K562 (cell line): Measurements from ENCODE around the gene TANC1. TPM values are rescaled to one million over a fixed set of nuclear protein-coding genes. Genes with fewer than 3 reads are reported as not detected.

ENCODE experiments used
- ATAC-seq: fragments of 200-7000 bp; cut with Tn5 transposase; 3 replicates; pipeline ENCODE4 v1.9.1; 2020; ENCODE audit warnings: moderate library complexity
- BruUV-seq: library from RNA; stranded (reverse); fragments of 400-500 nt; replicated peaks from 2 replicates; lab custom pipeline; 2021; lab: Mats Ljungman, UMichigan
- CTCF ChIA-PET: fragments of 300-600 bp; formaldehyde crosslinking; extraction: SDS; loops from one replicate; lab custom pipeline; 2021; ENCODE audit warnings: low intra/inter-chr PET ratio; lab: Yijun Ruan, JAX
- POLR2A ChIA-PET: fragments of 300-600, 350-650 bp; sonication (Branson Sonifier 250); formaldehyde crosslinking; extraction: SDS; loops from one replicate; lab custom pipeline; 2021; ENCODE audit warnings: antibody characterized with exemption, inconsistent platforms; lab: Yijun Ruan, JAX
- DNase-seq, 4 experiments: peaks; one replicate each; pipeline versions ENCODE4 v3.0.0 to v3.0.0-alpha.2; 2011 to 2018; ENCODE audit warnings: low spot score in 3 of 4, mixed read lengths in 3 of 4; ENCODE audit errors: extremely low read depth in 1 of 4
- FAIRE-seq: peaks from 2 replicates; lab custom pipeline; 2011; peaks lifted over from hg19 to GRCh38; lab: Jason Lieb, UNC
- H2AFZ ChIP-seq: 2 replicates; pipeline ENCODE4 v1.6.0; 2011; ENCODE audit warnings: low read depth, low read length, control low read depth, inconsistent platforms
- H3K27ac ChIP-seq: fragments of 200-600 bp; 3 replicates; pipeline ENCODE4 v1.8.0; 2011; ENCODE audit warnings: low read depth, mild to moderate bottlenecking, control low read depth, inconsistent platforms, low read length, moderate library complexity, mixed read lengths; ENCODE audit errors: extremely low read depth
- H3K27me3 ChIP-seq, 2 experiments: fragments of 300-600 bp in 1 of 2; 2 replicates in 1 of 2; 3 replicates in 1 of 2; pipeline versions ENCODE4 v1.6.0 to v1.8.0; 2011; ENCODE audit warnings: inconsistent platforms in 2 of 2, low read length in 2 of 2, mild to moderate bottlenecking in 1 of 2, mixed read lengths in 1 of 2, moderate library complexity in 1 of 2; ENCODE audit not compliant: control insufficient read depth in 2 of 2, insufficient read depth in 2 of 2
- H3K36me3 ChIP-seq: fragments of 300-600 bp; 3 replicates; pipeline ENCODE4 v1.8.0; 2011; ENCODE audit warnings: mild to moderate bottlenecking, low read length, inconsistent platforms; ENCODE audit not compliant: control insufficient read depth, insufficient read depth
- H3K4me1 ChIP-seq, 2 experiments: fragments of 200-600 bp in 1 of 2; replicated peaks in 1 of 2; 2 replicates in 1 of 2; 3 replicates in 1 of 2; pipeline versions ENCODE4 v1.5.1 to v1.8.0; 2011; ENCODE audit warnings: inconsistent platforms in 2 of 2, low read length in 2 of 2, mild to moderate bottlenecking in 1 of 2, mixed read lengths in 1 of 2, moderate library complexity in 1 of 2; ENCODE audit not compliant: control insufficient read depth in 2 of 2, insufficient read depth in 2 of 2
- H3K4me2 ChIP-seq: 2 replicates; pipeline ENCODE4 v1.6.1; 2011; ENCODE audit warnings: low read length, control low read depth, inconsistent platforms, mixed read lengths; ENCODE audit not compliant: insufficient read depth
- H3K4me3 ChIP-seq: fragments of 200-600 bp; sonication (generic), shearing (Covaris generic); 2 replicates; pipeline ENCODE4 v1.5.1; 2016; ENCODE audit warnings: control low read depth, inconsistent platforms
- H3K79me2 ChIP-seq: fragments of 200-600 bp; 3 replicates; pipeline ENCODE4 v1.8.0; 2011; ENCODE audit warnings: low read length, inconsistent platforms; ENCODE audit not compliant: control insufficient read depth, insufficient read depth
- H3K9ac ChIP-seq, 2 experiments: 2 replicates each; pipeline versions ENCODE4 v1.6.0 to v1.6.1; 2011; ENCODE audit warnings: low read depth in 2 of 2, low read length in 2 of 2, control low read depth in 1 of 2, inconsistent platforms in 1 of 2, mild to moderate bottlenecking in 1 of 2, mixed read lengths in 1 of 2; ENCODE audit not compliant: insufficient read depth in 1 of 2
- H3K9me1 ChIP-seq: one replicate; pipeline ENCODE4 v1.6.0; 2011; ENCODE audit warnings: inconsistent platforms, mild to moderate bottlenecking, low read length, moderate library complexity; ENCODE audit not compliant: control insufficient read depth, insufficient read depth
- H3K9me3 ChIP-seq: replicated peaks from 2 replicates; pipeline ENCODE4 v1.5.1; 2011; ENCODE audit warnings: low read depth, low read length, inconsistent platforms; ENCODE audit not compliant: control insufficient read depth, insufficient read depth
- H4K20me1 ChIP-seq: replicated peaks from 2 replicates; pipeline ENCODE4 v1.6.1; 2011; ENCODE audit warnings: low read length, inconsistent platforms, mixed read lengths; ENCODE audit not compliant: control insufficient read depth, insufficient read depth
- BRD9 ChIP-seq: fragments of 450-650 bp; IDR thresholded peaks from 2 replicates; pipeline ENCODE4 v1.6.1; 2018; ENCODE audit warnings: low read depth; ENCODE audit not compliant: partially characterized antibody
- BRF1 ChIP-seq: IDR thresholded peaks from 3 replicates; pipeline ENCODE4 v1.6.1; 2011; ENCODE audit warnings: borderline replicate concordance, mild to moderate bottlenecking; ENCODE audit not compliant: insufficient read length; ENCODE audit errors: extremely low read depth
- CBFA2T2 ChIP-seq: fragments of 450-650 bp; conservative IDR thresholded peaks from 2 replicates; pipeline ENCODE4 v1.6.1; 2017; ENCODE audit warnings: mild to moderate bottlenecking
- ETS2 ChIP-seq: IDR thresholded peaks from 2 replicates; pipeline ENCODE4 v1.6.1; 2016; ENCODE audit warnings: borderline replicate concordance, missing genetic modification characterization, mild to moderate bottlenecking, moderate library complexity, missing compliant biosample characterization; ENCODE audit not compliant: poor library complexity, severe bottlenecking
- HCFC1 ChIP-seq: IDR thresholded peaks from 2 replicates; pipeline ENCODE4 v1.6.1; 2012; ENCODE audit warnings: low read depth, low read length, improper control_type of control experiment
- JUND ChIP-seq, 2 experiments: IDR thresholded peaks; 2 replicates in 1 of 2; 3 replicates in 1 of 2; pipeline ENCODE4 v1.6.1; 2011; ENCODE audit warnings: borderline replicate concordance in 2 of 2, low read depth in 2 of 2, low read length in 2 of 2, improper control_type of control experiment in 1 of 2, missing biosample characterization in 1 of 2, missing genetic modification characterization in 1 of 2, missing genetic modification reagents in 1 of 2
- L3MBTL2 ChIP-seq: fragments of 450-650 bp; IDR thresholded peaks from 2 replicates; pipeline ENCODE4 v1.6.1; 2016; ENCODE audit warnings: mild to moderate bottlenecking, moderate library complexity
- NEUROD1 ChIP-seq: fragments of 150-350 bp; IDR thresholded peaks from 2 replicates; pipeline ENCODE4 v1.6.1; 2014; ENCODE audit warnings: borderline replicate concordance, low read length, low read depth; ENCODE audit not compliant: partially characterized antibody
- POLR2H ChIP-seq: IDR thresholded peaks from 2 replicates; pipeline ENCODE4 v1.6.1; 2016; ENCODE audit warnings: missing genetic modification characterization, low read depth, mild to moderate bottlenecking, control low read depth, missing compliant biosample characterization, moderate library complexity
- PREB ChIP-seq: sonication (generic); formaldehyde crosslinking; IDR thresholded peaks from 2 replicates; pipeline ENCODE4 v1.8.1; 2023; ENCODE audit warnings: mild to moderate bottlenecking, missing genetic modification reagents
- SMC3 ChIP-seq: conservative IDR thresholded peaks from 2 replicates; pipeline ENCODE4 v1.6.1; 2011; ENCODE audit warnings: low read depth, low read length, improper control_type of control experiment; ENCODE audit not compliant: insufficient read depth
- SREBF1 ChIP-seq: fragments of 150-350 bp; IDR thresholded peaks from 2 replicates; pipeline ENCODE4 v1.6.1; 2014; ENCODE audit warnings: antibody characterized with exemption, low read depth, low read length, borderline replicate concordance
- STAT5A ChIP-seq: IDR thresholded peaks from 2 replicates; pipeline ENCODE4 v1.6.1; 2012; ENCODE audit warnings: low read length, inconsistent platforms, borderline replicate concordance
- TARDBP ChIP-seq: fragments of 450-650 bp; IDR thresholded peaks from 2 replicates; pipeline ENCODE4 v1.6.1; 2016
- TBL1XR1 ChIP-seq, 2 experiments: IDR thresholded peaks; 2 replicates each; pipeline ENCODE4 v1.6.1; 2012; ENCODE audit warnings: improper control_type of control experiment in 2 of 2, low read length in 2 of 2, mild to moderate bottlenecking in 1 of 2
- WGBS: fragments of 100-300 bp; shearing (Covaris generic); methylation state at CpG from one replicate; pipeline ENCODE4 v1.1.6; 2016; ENCODE audit warnings: low coverage, mixed read lengths; ENCODE audit not compliant: insufficient coverage; ENCODE audit errors: missing lambda C conversion rate; 5-methylcytosine and 5-hydroxymethylcytosine counted together
- in situ Hi-C: fragments of 300-500 bp; cut with MboI; formaldehyde crosslinking; loops from 4 replicates; pipeline ENCODE4 v1.15.0; 2018; ENCODE audit warnings: inconsistent platforms, mixed read lengths
- intact Hi-C: fragments of 100-400 bp; cut with micrococcal nuclease; formaldehyde crosslinking; loops from 2 replicates; pipeline ENCODE4 v1.14.2; 2022
- polyA plus RNA-seq, 8 experiments: library from polyadenylated mRNA; depleted of rRNA in 4 of 8; stranded (reverse) in 5 of 8; unstranded in 3 of 8; fragments of >200 nt; fragmentation: Nextera tagmentation in 2 of 8; fragmentation: Illumina TruSeq in 1 of 8; extraction: Ambion mirVana in 2 of 8; extraction: Trizol in 1 of 8; gene quantifications; 2 replicates each; pipeline versions ENCODE4 v1.2.1 to v1.2.3, GENCODE V29; 2011 to 2014; ENCODE audit warnings: inconsistent platforms in 1 of 8, missing spikeins in 1 of 8
- total RNA-seq, 7 experiments: library from RNA; depleted of rRNA in 6 of 7; stranded (reverse); fragments of >200 nt in 6 of 7; fragmentation: Illumina TruSeq in 2 of 7; extraction: Trizol in 2 of 7; gene quantifications; 2 replicates each; pipeline versions ENCODE4 v1.2.1 to v1.2.3, GENCODE V29; 2011 to 2021; ENCODE audit warnings: low replicate concordance in 1 of 7
- TF ChIP-seq, protein P1 (sequence below), 2 experiments: IDR thresholded peaks; 2 replicates each; pipeline ENCODE4 v1.6.1; 2011; ENCODE audit warnings: borderline replicate concordance in 1 of 2, control low read depth in 1 of 2, low read depth in 1 of 2, low read length in 1 of 2, mild to moderate bottlenecking in 1 of 2, mixed read lengths in 1 of 2, moderate library complexity in 1 of 2; ENCODE audit not compliant: insufficient read depth in 1 of 2, insufficient read length in 1 of 2, poor library complexity in 1 of 2, severe bottlenecking in 1 of 2; ENCODE audit errors: extremely low read depth in 1 of 2
- TF ChIP-seq, protein P2 (sequence below): fragments of 450-650 bp; conservative IDR thresholded peaks from 2 replicates; pipeline ENCODE4 v1.6.1; 2016; ENCODE audit warnings: missing genetic modification characterization, low read depth, mild to moderate bottlenecking, missing compliant biosample characterization, moderate library complexity

The TANC1 gene
- total and polyA plus RNA-seq, 9 of the 15 experiments (the other 6 are each of a cell fraction or from before 2014, with no cell fraction given) = under 0.01 to 0.20 (median 0.07) TPM; not detected in 1

DNA sequence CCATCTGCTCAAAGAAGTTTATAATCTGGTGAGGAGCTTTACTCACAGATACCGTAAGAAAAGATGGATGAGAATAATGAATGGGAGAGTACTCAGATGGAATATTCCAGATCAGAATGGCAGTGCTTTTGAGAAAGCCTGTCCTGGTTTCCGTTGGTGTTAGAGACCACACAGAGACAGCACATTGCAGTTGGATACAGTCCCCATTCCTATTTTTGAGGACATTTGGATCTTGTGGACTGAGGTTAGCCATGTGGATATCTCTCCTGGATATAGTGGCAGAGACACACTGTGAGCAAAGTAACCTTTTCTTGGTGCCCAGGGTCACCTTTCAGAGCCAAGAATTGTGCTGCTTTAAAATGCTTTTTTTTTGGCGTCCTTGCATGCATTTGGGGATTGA, 63.7 kb downstream of the TANC1 start:
- BruUV-seq = no TSS peak
- H3K27me3 ChIP-seq = peaks cover 10 to 24% of the 10 kb centered on the region in 2 experiments; a peak in 4 of 5 replicates
- TF ChIP-seq SMC3 (no peak), STAT5A (no peak), TBL1XR1 (IDR thresholded peaks at IDR 0.05; ENCODE audit: low read length in 2 of 2) (no peak), SREBF1 (no peak), PREB (CRISPR knock-in tag) (no peak), TARDBP (no peak), CBFA2T2 (no peak), L3MBTL2 (no peak), BRD9 (no peak), ETS2 (tag) (no peak), HCFC1 (no peak), NEUROD1 (no peak), BRF1 (no peak), POLR2H (tag) (no peak), JUND (IDR thresholded peaks at IDR 0.05; ENCODE audit: borderline replicate concordance, low read depth, low read length) (no peak), JUND (tag; IDR thresholded peaks at IDR 0.05; ENCODE audit: borderline replicate concordance, low read depth, low read length) (no peak)
- TF ChIP-seq, protein P1, sequence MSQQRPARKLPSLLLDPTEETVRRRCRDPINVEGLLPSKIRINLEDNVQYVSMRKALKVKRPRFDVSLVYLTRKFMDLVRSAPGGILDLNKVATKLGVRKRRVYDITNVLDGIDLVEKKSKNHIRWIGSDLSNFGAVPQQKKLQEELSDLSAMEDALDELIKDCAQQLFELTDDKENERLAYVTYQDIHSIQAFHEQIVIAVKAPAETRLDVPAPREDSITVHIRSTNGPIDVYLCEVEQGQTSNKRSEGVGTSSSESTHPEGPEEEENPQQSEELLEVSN (IDR thresholded peaks at IDR 0.05; ENCODE audit: borderline replicate concordance in 1 of 2, extremely low read depth in 1 of 2, insufficient read depth in 1 of 2, insufficient read length in 1 of 2, low read depth in 1 of 2, low read length in 1 of 2, poor library complexity in 1 of 2, severe bottlenecking in 1 of 2) = no peak
- TF ChIP-seq, protein P2, sequence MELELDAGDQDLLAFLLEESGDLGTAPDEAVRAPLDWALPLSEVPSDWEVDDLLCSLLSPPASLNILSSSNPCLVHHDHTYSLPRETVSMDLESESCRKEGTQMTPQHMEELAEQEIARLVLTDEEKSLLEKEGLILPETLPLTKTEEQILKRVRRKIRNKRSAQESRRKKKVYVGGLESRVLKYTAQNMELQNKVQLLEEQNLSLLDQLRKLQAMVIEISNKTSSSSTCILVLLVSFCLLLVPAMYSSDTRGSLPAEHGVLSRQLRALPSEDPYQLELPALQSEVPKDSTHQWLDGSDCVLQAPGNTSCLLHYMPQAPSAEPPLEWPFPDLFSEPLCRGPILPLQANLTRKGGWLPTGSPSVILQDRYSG (tag) = no peak
- TF ChIP-seq, all 486 proteins: peak for 0
- Histone ChIP-seq H3K27ac (no peak overlapping the region), H3K4me2 (no peak overlapping the region), H2AFZ (no peak overlapping the region), H3K4me1 (peaks cover 7 to 13% of the 10 kb centered on the region in 2 experiments; a peak in 4 of 5 replicates), H3K9me1 (peaks cover 2% of the 10 kb centered on the region), H3K79me2 (no peaks in the 10 kb centered on the region), H3K4me3 (no peak overlapping the region), H3K9me3 (no peaks in the 10 kb centered on the region), H3K9ac (no peak overlapping the region), H4K20me1 (no peaks in the 10 kb centered on the region), H3K36me3 (no peaks in the 10 kb centered on the region)
- ATAC-seq = no peak
- in situ Hi-C loops = no loop called here
- no peak for FAIRE-seq
- ChIA-PET POLR2A (interaction anchor here (0.6 to 1.2 kb wide), 2 partner anchors 367 to 680 kb away, joined by 3 read pairs; partner anchors contain the start of gene MARCHF7), CTCF (no interaction called here)
- intact Hi-C loops = loop anchor here (10.0 kb wide), 1 partner anchor 127 kb away; no protein-coding TSS in a partner anchor
- WGBS = 28% methylated on average over 3 of the region's 3 CpGs
- no peak for DNase-seq
